Testis (tissue), 3 donors: ENCODE measurements around the gene BCR. TPM values are rescaled to one million over a fixed set of nuclear protein-coding genes. Genes with fewer than 3 reads are reported as not detected.

Source experiments
- DNase-seq: peaks from one replicate; pipeline ENCODE4 v3.0.0-alpha.2; 2019
- H3K27ac ChIP-seq, 2 donors: fragments of 200-600 bp; sonication (generic); one replicate each; pipeline ENCODE4 v1.5.1; 2019
- H3K27me3 ChIP-seq: fragments of 200-600 bp; sonication (generic); one replicate; pipeline ENCODE4 v1.5.1; 2019
- H3K36me3 ChIP-seq: fragments of 200-600 bp; sonication (generic); one replicate; pipeline ENCODE4 v1.5.1; 2017; ENCODE audit warnings: low read depth; ENCODE audit errors: missing control alignments
- H3K4me1 ChIP-seq: fragments of 200-600 bp; sonication (generic); one replicate; pipeline ENCODE4 v1.5.1; 2019
- H3K4me3 ChIP-seq, 2 donors: fragments of 200-600 bp; sonication (generic); one replicate each; pipeline ENCODE4 v1.5.1; 2017 to 2019
- H3K9me3 ChIP-seq: fragments of 200-600 bp; sonication (generic); one replicate; pipeline ENCODE4 v1.5.1; 2017
- CTCF ChIP-seq, 3 experiments: fragments of 450-650 bp in 2 of 3; fragments of 200-600 bp in 1 of 3; sonication (generic) in 1 of 3; IDR thresholded peaks; one replicate each; pipeline ENCODE4 v1.5.1; 2016 to 2019; ENCODE audit warnings: antibody characterized with exemption in 3 of 3, mild to moderate bottlenecking in 2 of 3, moderate library complexity in 1 of 3
- POLR2A ChIP-seq: fragments of 450-650 bp; IDR thresholded peaks from one replicate; pipeline ENCODE4 v1.6.1; 2017; ENCODE audit warnings: antibody characterized with exemption, mild to moderate bottlenecking, moderate library complexity
- WGBS, 2 donors: methylation state at CpG; one replicate each; pipeline ENCODE4 v1.1.5; 2018; 5-methylcytosine and 5-hydroxymethylcytosine counted together
- intact Hi-C: fragments of 100-400 bp; cut with DNase I; formaldehyde crosslinking; loops from one replicate; pipeline ENCODE4 v1.15.1; 2023; ENCODE audit warnings: low total_unique reads
- polyA plus RNA-seq: library from polyadenylated mRNA; stranded (reverse); fragments of 350-450 nt; fragmentation: Illumina TruSeq; extraction: RNeasy Lipid Tissue Mini Kit (QIAGEN cat#74804); gene quantifications from one replicate; pipeline ENCODE4 v1.2.3, GENCODE V29; 2014; ENCODE audit warnings: low read depth, low replicate concordance; ENCODE audit not compliant: insufficient read depth
- total RNA-seq, 2 donors: library from RNA; depleted of rRNA; stranded (reverse); fragments of >200 nt; gene quantifications; one replicate each; pipeline ENCODE4 v1.2.3, GENCODE V29; 2016

Gene BCR
- total and polyA plus RNA-seq, 3 donors from 2014 or later = 52.5 to 108 (median 105) TPM

- intact Hi-C loops = no loop called here
- no peaks in the 10 kb centered on the region for H3K36me3 ChIP-seq
- H3K4me3 ChIP-seq = no peak overlapping the region
- H3K27ac ChIP-seq = no peak overlapping the region
- no peaks in the 10 kb centered on the region for H3K9me3 ChIP-seq
- H3K27me3 ChIP-seq = no peaks in the 10 kb centered on the region
- DNase-seq = no peak
- no peak for TF ChIP-seq CTCF (IDR thresholded peaks at IDR 0.05)
- no peak for TF ChIP-seq POLR2A
- 89% methylated on average over 5 of the region's 5 CpGs for WGBS, 2 donors
- peaks cover 7% of the 10 kb centered on the region for H3K4me1 ChIP-seq
Observed at GRCh38 chr22:23193196-23193827, 13.0 kb downstream of the BCR start.

GRCh38 chr22:23193882-23194281, 13.6 kb downstream of the BCR start:
- H3K27me3 ChIP-seq = no peaks in the 10 kb centered on the region
- 75 to 77% methylated on average over 5 of the region's 5 CpGs for WGBS, 2 donors
- H3K4me3 ChIP-seq = no peak overlapping the region
- TF ChIP-seq POLR2A (no peak), CTCF (IDR thresholded peaks at IDR 0.05) (no peak)
- DNase-seq = no peak
- no peaks in the 10 kb centered on the region for H3K9me3 ChIP-seq
- H3K4me1 ChIP-seq = peaks cover 5% of the 10 kb centered on the region
- H3K27ac ChIP-seq = no peak overlapping the region
- intact Hi-C loops = no loop called here
- no peaks in the 10 kb centered on the region for H3K36me3 ChIP-seq

- TF ChIP-seq CTCF (IDR thresholded peaks at IDR 0.05) (no peak), POLR2A (no peak)
- no peaks in the 10 kb centered on the region for H3K9me3 ChIP-seq
- no peak for DNase-seq
- whole genome bisulfite sequencing, 2 donors = 84 to 86% methylated on average over 11 of the region's 11 CpGs
- H3K27ac ChIP-seq = no peak overlapping the region
- H3K36me3 ChIP-seq = no peaks in the 10 kb centered on the region
- H3K4me3 ChIP-seq = no peak overlapping the region
- no peaks in the 10 kb centered on the region for H3K27me3 ChIP-seq
- H3K4me1 ChIP-seq = peaks cover 5% of the 10 kb centered on the region
- intact Hi-C loops = no loop called here
Observed at GRCh38 chr22:23196165-23196564, 15.9 kb downstream of the BCR start.

GRCh38 chr22:23197836-23198235, 17.5 kb downstream of the BCR start:
- Histone ChIP-seq H3K27ac (no peak overlapping the region), H3K36me3 (no peaks in the 10 kb centered on the region), H3K4me1 (peaks cover 5% of the 10 kb centered on the region), H3K4me3 (no peak overlapping the region), H3K9me3 (no peaks in the 10 kb centered on the region), H3K27me3 (no peaks in the 10 kb centered on the region)
- no peak for TF ChIP-seq POLR2A
- TF ChIP-seq CTCF (IDR thresholded peaks at IDR 0.05) = no peak
- DNase-seq = no peak
- 51 to 73% methylated on average over 8 of the region's 8 CpGs for WGBS, 2 donors
- intact Hi-C loops = no loop called here

GRCh38 chr22:23199159-23199558, 18.9 kb downstream of the BCR start:
- WGBS, 2 donors = 80 to 81% methylated on average over 8 of the region's 8 CpGs
- Histone ChIP-seq H3K9me3 (no peaks in the 10 kb centered on the region), H3K4me3 (no peak overlapping the region), H3K4me1 (peaks cover 16% of the 10 kb centered on the region), H3K36me3 (no peaks in the 10 kb centered on the region), H3K27ac (no peak overlapping the region), H3K27me3 (no peaks in the 10 kb centered on the region)
- intact Hi-C loops = no loop called here
- DNase-seq = no peak
- TF ChIP-seq POLR2A (no peak), CTCF (IDR thresholded peaks at IDR 0.05) (no peak)
